Gastrocnemius medialis (tissue), 4 donors: ENCODE data around the gene NBPF3. TPM values are rescaled to one million over a fixed set of nuclear protein-coding genes. Genes with fewer than 3 reads are reported as not detected.

Experiments
- ATAC-seq, 2 donors: fragments of 150-250 bp; one replicate each; pipeline ENCODE4 v1.9.1; 2016
- DNase-seq, 2 donors: peaks; one replicate each; pipeline ENCODE4 v3.0.0-alpha.2; 2019
- H3K27ac ChIP-seq, 4 donors: fragments of 200-600 bp; sonication (generic); 1 replicate in 1 of 4; 2 replicates in 3 of 4; pipeline ENCODE4 v1.5.1; 2016 to 2018; ENCODE audit warnings: mild to moderate bottlenecking in 2 of 4, moderate library complexity in 1 of 4
- H3K27me3 ChIP-seq, 3 donors: fragments of 200-600 bp; sonication (generic) in 2 of 3; 1 replicate in 1 of 3; 2 replicates in 2 of 3; pipeline versions ENCODE4 v1.5.1 to v1.6.0; 2016 to 2019; ENCODE audit warnings: mild to moderate bottlenecking in 1 of 3, moderate library complexity in 1 of 3
- H3K36me3 ChIP-seq, 2 donors: fragments of 200-600 bp; sonication (generic) in 1 of 2; one replicate each; pipeline ENCODE4 v1.5.1; 2017 to 2018
- H3K4me1 ChIP-seq, 2 donors: fragments of 200-600 bp; sonication (generic) in 1 of 2; one replicate each; pipeline ENCODE4 v1.5.1; 2016 to 2017; ENCODE audit warnings: mild to moderate bottlenecking in 2 of 2
- H3K4me3 ChIP-seq, 4 donors: fragments of 200-600 bp; sonication (generic) in 3 of 4; 1 replicate in 1 of 4; 2 replicates in 3 of 4; pipeline ENCODE4 v1.5.1; 2016 to 2019; ENCODE audit warnings: mild to moderate bottlenecking in 2 of 4
- H3K9me3 ChIP-seq, 3 donors: fragments of 200-600 bp; sonication (generic) in 2 of 3; 1 replicate in 1 of 3; 2 replicates in 2 of 3; pipeline ENCODE4 v1.5.1; 2016 to 2019
- CTCF ChIP-seq, 5 experiments: fragments of 450-650 bp in 3 of 5; fragments of 200-600 bp in 2 of 5; sonication (generic) in 2 of 5; IDR thresholded peaks in 4 of 5; conservative IDR thresholded peaks in 1 of 5; 1 replicate in 4 of 5; 2 replicates in 1 of 5; pipeline ENCODE4 v1.5.1; 2016 to 2019; ENCODE audit warnings: antibody characterized with exemption in 5 of 5, mild to moderate bottlenecking in 3 of 5, moderate library complexity in 3 of 5
- POLR2A ChIP-seq, 2 donors: fragments of 450-650 bp; IDR thresholded peaks; one replicate each; pipeline ENCODE4 v1.6.1; 2017; ENCODE audit warnings: antibody characterized with exemption in 2 of 2, mild to moderate bottlenecking in 2 of 2, moderate library complexity in 2 of 2
- in situ Hi-C, 4 donors: fragments of 200-750 bp; cut with MboI; loops; one replicate each; pipeline versions ENCODE4 v1.15.0 to v1.8.0; 2017; ENCODE audit warnings: low sequenced_read_pairs in 4 of 4
- intact Hi-C: fragments of 100-400 bp; cut with DNase I; formaldehyde crosslinking; loops from one replicate; pipeline ENCODE4 v1.15.1; 2023; ENCODE audit warnings: low total_unique reads
- total RNA-seq, 4 donors: library from RNA; depleted of rRNA; stranded (reverse); fragments of >200 nt; gene quantifications; one replicate each; pipeline versions ENCODE4 v1.1.0 to v1.2.3, GENCODE V29; 2016

The NBPF3 gene
- total RNA-seq, 4 donors from 2014 or later = 0.73 to 2.1 (median 1.3) TPM

- Histone ChIP-seq H3K36me3 (no peaks in the 10 kb centered on the region), H3K4me3 (no peak overlapping the region), H3K4me1 (no peaks in the 10 kb centered on the region), H3K9me3 (no peaks in the 10 kb centered on the region), H3K27me3 (peaks cover 0 to 5% (median 2%) of the 10 kb centered on the region in 3 donors), H3K27ac (no peak overlapping the region)
- TF ChIP-seq CTCF (IDR thresholded peaks at IDR 0.05 in 4 of 5, conservative IDR thresholded peaks at IDR 0.05 in 1 of 5) (no peak), POLR2A (IDR thresholded peaks at IDR 0.05) (no peak)
- DNase-seq (no peak), ATAC-seq (no peak)
- intact Hi-C loops = no loop called here
- in situ Hi-C loops = no loop called here
Observed at GRCh38 chr1:21497466-21498061, 57.6 kb downstream of the NBPF3 start.

GRCh38 chr1:21499283-21499950, 59.5 kb downstream of the NBPF3 start:
- Histone ChIP-seq H3K27ac (no peak overlapping the region), H3K27me3 (no peaks in the 10 kb centered on the region), H3K36me3 (no peaks in the 10 kb centered on the region), H3K4me1 (no peaks in the 10 kb centered on the region), H3K4me3 (no peak overlapping the region), H3K9me3 (no peaks in the 10 kb centered on the region)
- ATAC-seq = no peak
- no peak for DNase-seq
- intact Hi-C loops = no loop called here
- TF ChIP-seq POLR2A (IDR thresholded peaks at IDR 0.05) (no peak), CTCF (IDR thresholded peaks at IDR 0.05 in 4 of 5, conservative IDR thresholded peaks at IDR 0.05 in 1 of 5) (no peak)
- in situ Hi-C loops = no loop called here

- DNase-seq = no peak
- ATAC-seq = no peak
- no peaks in the 10 kb centered on the region for H3K36me3 ChIP-seq
- no peak overlapping the region for H3K4me3 ChIP-seq
- H3K27me3 ChIP-seq = peaks cover 10 to 30% (median 10%) of the 10 kb centered on the region in 3 donors
- TF ChIP-seq CTCF (IDR thresholded peaks at IDR 0.05 in 4 of 5, conservative IDR thresholded peaks at IDR 0.05 in 1 of 5) (no peak), POLR2A (IDR thresholded peaks at IDR 0.05) (no peak)
- intact Hi-C loops = no loop called here
- no peak overlapping the region for H3K27ac ChIP-seq
- H3K9me3 ChIP-seq = no peaks in the 10 kb centered on the region
- peaks cover 0 to 2% of the 10 kb centered on the region in 2 donors for H3K4me1 ChIP-seq
- in situ Hi-C loops = no loop called here
Observed at GRCh38 chr1:21503706-21504377, 63.9 kb downstream of the NBPF3 start.

GRCh38 chr1:21506804-21507203, 66.9 kb downstream of the NBPF3 start:
- Histone ChIP-seq H3K9me3 (no peaks in the 10 kb centered on the region), H3K27me3 (peaks cover 18 to 47% (median 33%) of the 10 kb centered on the region in 3 donors), H3K4me1 (peaks cover 0 to 7% of the 10 kb centered on the region in 2 donors), H3K27ac (no peak overlapping the region), H3K4me3 (no peak overlapping the region), H3K36me3 (no peaks in the 10 kb centered on the region)
- intact Hi-C loops = no loop called here
- no peak for DNase-seq
- no peak for TF ChIP-seq POLR2A (IDR thresholded peaks at IDR 0.05)
- no peak for TF ChIP-seq CTCF (IDR thresholded peaks at IDR 0.05 in 4 of 5, conservative IDR thresholded peaks at IDR 0.05 in 1 of 5)
- no peak for ATAC-seq
- in situ Hi-C loops = no loop called here
